ENCODE measurements around the gene ROR1.

DNA sequence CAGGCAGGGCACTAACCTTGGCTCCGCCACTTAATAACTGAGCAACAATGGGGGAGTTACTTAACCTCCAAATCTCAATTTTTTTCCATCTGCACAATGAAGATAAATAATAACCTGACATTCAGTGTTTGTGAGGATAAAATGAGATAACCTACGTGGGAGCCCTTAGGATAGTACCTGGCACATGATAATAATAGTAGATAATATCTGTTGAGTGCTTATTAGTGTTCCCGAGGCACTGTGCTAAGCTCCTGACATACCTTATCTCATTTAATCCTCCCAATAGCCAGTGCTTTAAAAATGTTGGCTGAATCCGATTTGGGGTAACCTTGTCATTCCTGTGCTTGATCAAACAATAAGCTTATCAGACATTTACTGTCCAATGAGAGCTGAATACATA, 300.9 kb downstream of the ROR1 start:
- TF ChIP-seq, protein P1, sequence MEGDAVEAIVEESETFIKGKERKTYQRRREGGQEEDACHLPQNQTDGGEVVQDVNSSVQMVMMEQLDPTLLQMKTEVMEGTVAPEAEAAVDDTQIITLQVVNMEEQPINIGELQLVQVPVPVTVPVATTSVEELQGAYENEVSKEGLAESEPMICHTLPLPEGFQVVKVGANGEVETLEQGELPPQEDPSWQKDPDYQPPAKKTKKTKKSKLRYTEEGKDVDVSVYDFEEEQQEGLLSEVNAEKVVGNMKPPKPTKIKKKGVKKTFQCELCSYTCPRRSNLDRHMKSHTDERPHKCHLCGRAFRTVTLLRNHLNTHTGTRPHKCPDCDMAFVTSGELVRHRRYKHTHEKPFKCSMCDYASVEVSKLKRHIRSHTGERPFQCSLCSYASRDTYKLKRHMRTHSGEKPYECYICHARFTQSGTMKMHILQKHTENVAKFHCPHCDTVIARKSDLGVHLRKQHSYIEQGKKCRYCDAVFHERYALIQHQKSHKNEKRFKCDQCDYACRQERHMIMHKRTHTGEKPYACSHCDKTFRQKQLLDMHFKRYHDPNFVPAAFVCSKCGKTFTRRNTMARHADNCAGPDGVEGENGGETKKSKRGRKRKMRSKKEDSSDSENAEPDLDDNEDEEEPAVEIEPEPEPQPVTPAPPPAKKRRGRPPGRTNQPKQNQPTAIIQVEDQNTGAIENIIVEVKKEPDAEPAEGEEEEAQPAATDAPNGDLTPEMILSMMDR (IDR thresholded peaks at IDR 0.05; ENCODE audit: low read length) = no peak
- no peak for TF ChIP-seq EZH2phosphoT487 (IDR thresholded peaks at IDR 0.05; ENCODE audit: low read length)
- TF ChIP-seq EZH2 (optimal IDR thresholded peaks at IDR 0.05; ENCODE audit: low read depth, low read length) = no peak
